H1 (cell line): ENCODE results near the gene MPZL3.

Source experiments
- BCL11A ChIP-seq, 2 experiments: IDR thresholded peaks; one replicate each; pipeline ENCODE4 v1.6.1; 2011; ENCODE audit warnings: low read depth in 2 of 2, low read length in 2 of 2, mild to moderate bottlenecking in 2 of 2
- CREB1 ChIP-seq: IDR thresholded peaks from 2 replicates; pipeline ENCODE4 v1.6.1; 2012; ENCODE audit warnings: inconsistent platforms
- EP300 ChIP-seq, 2 experiments: IDR thresholded peaks; 1 replicate in 1 of 2; 2 replicates in 1 of 2; pipeline ENCODE4 v1.6.1; 2011 to 2012; ENCODE audit warnings: low read depth in 2 of 2, low read length in 2 of 2, mild to moderate bottlenecking in 2 of 2, borderline replicate concordance in 1 of 2, inconsistent platforms in 1 of 2, moderate library complexity in 1 of 2
- GABPA ChIP-seq: IDR thresholded peaks from 2 replicates; pipeline ENCODE4 v1.6.1; 2011; ENCODE audit warnings: mild to moderate bottlenecking, low read length, moderate library complexity, borderline replicate concordance; ENCODE audit not compliant: insufficient read depth
- KDM5A ChIP-seq: fragments of 200-600 bp; IDR thresholded peaks from 2 replicates; pipeline ENCODE4 v1.7.1; 2012; ENCODE audit warnings: mild to moderate bottlenecking, low read length, inconsistent platforms, mixed read lengths
- NRF1 ChIP-seq: IDR thresholded peaks from 2 replicates; pipeline ENCODE4 v1.6.1; 2011; ENCODE audit warnings: mild to moderate bottlenecking, low read depth, low read length, improper control_type of control experiment
- POLR2A ChIP-seq, 2 experiments: IDR thresholded peaks; 1 replicate in 1 of 2; 2 replicates in 1 of 2; pipeline ENCODE4 v1.6.1; 2011; ENCODE audit warnings: low read depth in 2 of 2, low read length in 2 of 2, mild to moderate bottlenecking in 2 of 2; ENCODE audit errors: control extremely low read depth in 1 of 2
- POLR2AphosphoS5 ChIP-seq: IDR thresholded peaks from 2 replicates; pipeline ENCODE4 v1.6.1; 2011; ENCODE audit warnings: low read depth, low read length
- SRF ChIP-seq: IDR thresholded peaks from 2 replicates; pipeline ENCODE4 v1.6.1; 2011; ENCODE audit warnings: mild to moderate bottlenecking, low read depth, low read length, moderate library complexity
- TBP ChIP-seq: IDR thresholded peaks from 2 replicates; pipeline ENCODE4 v1.6.1; 2011; ENCODE audit warnings: low read depth, low read length, improper control_type of control experiment
- TEAD4 ChIP-seq: IDR thresholded peaks from 2 replicates; pipeline ENCODE4 v1.6.1; 2012; ENCODE audit warnings: low read depth, low read length, inconsistent platforms, mixed read lengths
- TF ChIP-seq, protein P1 (sequence below), 3 experiments: IDR thresholded peaks; 1 replicate in 2 of 3; 2 replicates in 1 of 3; pipeline versions ENCODE4 v1.5.1 to v1.6.1; 2011; ENCODE audit warnings: low read length in 3 of 3, mild to moderate bottlenecking in 3 of 3, inconsistent platforms in 2 of 3, low read depth in 1 of 3, moderate library complexity in 1 of 3; ENCODE audit not compliant: insufficient read depth in 1 of 3; ENCODE audit errors: control extremely low read depth in 1 of 3
- TF ChIP-seq, protein P2 (sequence below): IDR thresholded peaks from 2 replicates; pipeline ENCODE4 v1.6.1; 2012; ENCODE audit warnings: inconsistent platforms
- TF ChIP-seq, protein P3 (sequence below): IDR thresholded peaks from 2 replicates; pipeline ENCODE4 v1.6.1; 2011; ENCODE audit warnings: low read length, improper control_type of control experiment

DNA sequence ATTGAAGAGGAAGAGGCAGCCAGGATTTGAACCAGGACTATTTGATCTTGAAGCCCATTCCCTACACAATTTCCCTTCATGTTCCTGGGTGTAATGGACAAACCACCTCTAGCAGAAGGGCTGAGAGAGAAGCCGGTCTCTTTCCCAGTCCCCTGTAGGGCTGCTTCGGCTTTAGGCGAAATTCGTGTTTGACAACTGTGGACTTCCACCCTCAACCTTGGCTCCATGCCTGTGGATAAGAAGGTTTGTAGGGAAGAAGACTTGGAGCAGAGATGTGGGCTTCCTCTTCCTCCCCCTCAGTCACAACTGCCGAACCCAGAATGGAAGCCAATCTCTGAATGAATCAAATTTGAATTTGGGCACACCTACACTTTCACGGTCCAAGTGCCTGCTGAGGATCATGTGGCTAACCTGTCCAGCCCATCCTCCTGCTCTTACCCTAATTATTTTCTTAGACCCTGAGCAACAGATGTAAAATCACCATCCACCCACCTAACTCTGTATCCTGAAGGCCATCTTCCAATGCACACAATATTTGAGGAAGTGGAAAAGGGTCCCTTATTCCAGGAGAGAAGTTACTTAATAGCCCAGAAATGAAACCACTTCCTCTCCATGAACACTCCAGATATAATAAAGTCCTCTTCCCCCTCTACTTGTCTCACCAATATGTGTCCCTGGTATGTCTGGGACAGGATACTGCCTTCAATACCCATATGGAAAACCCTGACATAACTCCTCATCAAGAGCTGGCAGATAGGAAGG is 65.6 kb downstream of the MPZL3 start:
- TF ChIP-seq, protein P1, sequence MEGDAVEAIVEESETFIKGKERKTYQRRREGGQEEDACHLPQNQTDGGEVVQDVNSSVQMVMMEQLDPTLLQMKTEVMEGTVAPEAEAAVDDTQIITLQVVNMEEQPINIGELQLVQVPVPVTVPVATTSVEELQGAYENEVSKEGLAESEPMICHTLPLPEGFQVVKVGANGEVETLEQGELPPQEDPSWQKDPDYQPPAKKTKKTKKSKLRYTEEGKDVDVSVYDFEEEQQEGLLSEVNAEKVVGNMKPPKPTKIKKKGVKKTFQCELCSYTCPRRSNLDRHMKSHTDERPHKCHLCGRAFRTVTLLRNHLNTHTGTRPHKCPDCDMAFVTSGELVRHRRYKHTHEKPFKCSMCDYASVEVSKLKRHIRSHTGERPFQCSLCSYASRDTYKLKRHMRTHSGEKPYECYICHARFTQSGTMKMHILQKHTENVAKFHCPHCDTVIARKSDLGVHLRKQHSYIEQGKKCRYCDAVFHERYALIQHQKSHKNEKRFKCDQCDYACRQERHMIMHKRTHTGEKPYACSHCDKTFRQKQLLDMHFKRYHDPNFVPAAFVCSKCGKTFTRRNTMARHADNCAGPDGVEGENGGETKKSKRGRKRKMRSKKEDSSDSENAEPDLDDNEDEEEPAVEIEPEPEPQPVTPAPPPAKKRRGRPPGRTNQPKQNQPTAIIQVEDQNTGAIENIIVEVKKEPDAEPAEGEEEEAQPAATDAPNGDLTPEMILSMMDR (IDR thresholded peaks at IDR 0.05; ENCODE audit: control extremely low read depth in 1 of 3, insufficient read depth in 1 of 3, low read depth in 1 of 3, low read length in 3 of 3), result no peak
- TF ChIP-seq, protein P2, sequence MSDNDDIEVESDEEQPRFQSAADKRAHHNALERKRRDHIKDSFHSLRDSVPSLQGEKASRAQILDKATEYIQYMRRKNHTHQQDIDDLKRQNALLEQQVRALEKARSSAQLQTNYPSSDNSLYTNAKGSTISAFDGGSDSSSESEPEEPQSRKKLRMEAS, result no peak
- TF ChIP-seq BCL11A (IDR thresholded peaks at IDR 0.05; ENCODE audit: low read depth in 2 of 2, low read length in 2 of 2) (no peak), NRF1 (no peak), SRF (no peak), GABPA (no peak), POLR2A (IDR thresholded peaks at IDR 0.05; ENCODE audit: control extremely low read depth in 1 of 2, low read depth in 2 of 2, low read length in 2 of 2) (no peak), TEAD4 (no peak), EP300 (IDR thresholded peaks at IDR 0.05; ENCODE audit: borderline replicate concordance in 1 of 2, low read depth in 2 of 2, low read length in 2 of 2) (no peak), TBP (no peak), CREB1 (no peak), KDM5A (no peak), POLR2AphosphoS5 (no peak)
- TF ChIP-seq, protein P3, sequence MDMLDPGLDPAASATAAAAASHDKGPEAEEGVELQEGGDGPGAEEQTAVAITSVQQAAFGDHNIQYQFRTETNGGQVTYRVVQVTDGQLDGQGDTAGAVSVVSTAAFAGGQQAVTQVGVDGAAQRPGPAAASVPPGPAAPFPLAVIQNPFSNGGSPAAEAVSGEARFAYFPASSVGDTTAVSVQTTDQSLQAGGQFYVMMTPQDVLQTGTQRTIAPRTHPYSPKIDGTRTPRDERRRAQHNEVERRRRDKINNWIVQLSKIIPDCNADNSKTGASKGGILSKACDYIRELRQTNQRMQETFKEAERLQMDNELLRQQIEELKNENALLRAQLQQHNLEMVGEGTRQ, result no peak
